HL-60 (cell line): ENCODE measurements around the gene WDFY4.

ENCODE experiments used
- DNase-seq, 2 experiments: peaks; one replicate each; pipeline ENCODE4 v3.0.0-alpha.2; 2010 to 2020; ENCODE audit warnings: low read depth in 1 of 2, low spot score in 1 of 2
- H3K27ac ChIP-seq: fragments of 250-450 bp; sonication (Bioruptor Pico); replicated peaks from 2 replicates; pipeline ENCODE4 v1.5.1; 2020; ENCODE audit warnings: mild to moderate bottlenecking, moderate library complexity
- H3K27me3 ChIP-seq: fragments of 250-450 bp; sonication (Bioruptor Pico); 2 replicates; pipeline ENCODE4 v1.5.1; 2021; ENCODE audit warnings: mild to moderate bottlenecking, moderate library complexity; ENCODE audit not compliant: insufficient read depth, poor library complexity, severe bottlenecking
- H3K4me3 ChIP-seq: replicated peaks from 2 replicates; pipeline ENCODE4 v1.5.1; 2011; ENCODE audit warnings: mild to moderate bottlenecking, control low read depth, low read length; ENCODE audit not compliant: insufficient read depth
- GABPA ChIP-seq: IDR thresholded peaks from 2 replicates; pipeline ENCODE4 v1.6.1; 2012; ENCODE audit warnings: low read depth
- POLR2AphosphoS5 ChIP-seq: IDR thresholded peaks from 2 replicates; pipeline ENCODE4 v1.6.1; 2012; ENCODE audit warnings: low read depth
- SPI1 ChIP-seq: IDR thresholded peaks from 2 replicates; pipeline ENCODE4 v1.6.1; 2012; ENCODE audit warnings: low read depth, mild to moderate bottlenecking, borderline replicate concordance
- TF ChIP-seq, protein P1 (sequence below): IDR thresholded peaks from 2 replicates; pipeline ENCODE4 v1.6.1; 2012; ENCODE audit warnings: low read depth; ENCODE audit not compliant: insufficient replicate concordance
- TF ChIP-seq, protein P2 (sequence below): IDR thresholded peaks from one replicate; pipeline ENCODE4 v1.5.1; 2011; ENCODE audit warnings: low read length, control low read depth, inconsistent platforms; ENCODE audit not compliant: insufficient read depth

The WDFY4 gene

DNA sequence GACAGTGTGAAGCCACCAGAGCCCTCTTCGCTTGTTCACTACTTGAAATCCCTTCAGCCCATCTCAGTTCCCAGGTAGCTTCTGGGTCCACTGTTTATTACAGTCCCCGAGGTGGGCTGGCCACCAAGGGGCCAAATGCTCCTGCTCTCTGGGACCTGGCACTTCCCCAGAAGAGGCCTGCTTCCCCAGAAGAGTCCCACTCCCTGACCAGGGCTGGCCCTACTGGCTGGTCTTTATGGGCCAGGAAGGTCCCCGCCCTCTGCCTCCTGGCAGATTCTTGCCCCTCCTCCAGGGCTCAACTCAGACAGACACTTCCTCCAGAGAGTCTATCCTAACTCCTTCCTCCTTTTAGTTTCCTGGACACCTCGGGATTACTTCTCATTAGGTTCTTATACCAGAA is 325.6 kb downstream of the WDFY4 start:
- DNase-seq: no peak
- TF ChIP-seq SPI1: no peak
- TF ChIP-seq GABPA: no peak
- TF ChIP-seq, protein P1, sequence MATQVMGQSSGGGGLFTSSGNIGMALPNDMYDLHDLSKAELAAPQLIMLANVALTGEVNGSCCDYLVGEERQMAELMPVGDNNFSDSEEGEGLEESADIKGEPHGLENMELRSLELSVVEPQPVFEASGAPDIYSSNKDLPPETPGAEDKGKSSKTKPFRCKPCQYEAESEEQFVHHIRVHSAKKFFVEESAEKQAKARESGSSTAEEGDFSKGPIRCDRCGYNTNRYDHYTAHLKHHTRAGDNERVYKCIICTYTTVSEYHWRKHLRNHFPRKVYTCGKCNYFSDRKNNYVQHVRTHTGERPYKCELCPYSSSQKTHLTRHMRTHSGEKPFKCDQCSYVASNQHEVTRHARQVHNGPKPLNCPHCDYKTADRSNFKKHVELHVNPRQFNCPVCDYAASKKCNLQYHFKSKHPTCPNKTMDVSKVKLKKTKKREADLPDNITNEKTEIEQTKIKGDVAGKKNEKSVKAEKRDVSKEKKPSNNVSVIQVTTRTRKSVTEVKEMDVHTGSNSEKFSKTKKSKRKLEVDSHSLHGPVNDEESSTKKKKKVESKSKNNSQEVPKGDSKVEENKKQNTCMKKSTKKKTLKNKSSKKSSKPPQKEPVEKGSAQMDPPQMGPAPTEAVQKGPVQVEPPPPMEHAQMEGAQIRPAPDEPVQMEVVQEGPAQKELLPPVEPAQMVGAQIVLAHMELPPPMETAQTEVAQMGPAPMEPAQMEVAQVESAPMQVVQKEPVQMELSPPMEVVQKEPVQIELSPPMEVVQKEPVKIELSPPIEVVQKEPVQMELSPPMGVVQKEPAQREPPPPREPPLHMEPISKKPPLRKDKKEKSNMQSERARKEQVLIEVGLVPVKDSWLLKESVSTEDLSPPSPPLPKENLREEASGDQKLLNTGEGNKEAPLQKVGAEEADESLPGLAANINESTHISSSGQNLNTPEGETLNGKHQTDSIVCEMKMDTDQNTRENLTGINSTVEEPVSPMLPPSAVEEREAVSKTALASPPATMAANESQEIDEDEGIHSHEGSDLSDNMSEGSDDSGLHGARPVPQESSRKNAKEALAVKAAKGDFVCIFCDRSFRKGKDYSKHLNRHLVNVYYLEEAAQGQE: no peak
- TF ChIP-seq, protein P2, sequence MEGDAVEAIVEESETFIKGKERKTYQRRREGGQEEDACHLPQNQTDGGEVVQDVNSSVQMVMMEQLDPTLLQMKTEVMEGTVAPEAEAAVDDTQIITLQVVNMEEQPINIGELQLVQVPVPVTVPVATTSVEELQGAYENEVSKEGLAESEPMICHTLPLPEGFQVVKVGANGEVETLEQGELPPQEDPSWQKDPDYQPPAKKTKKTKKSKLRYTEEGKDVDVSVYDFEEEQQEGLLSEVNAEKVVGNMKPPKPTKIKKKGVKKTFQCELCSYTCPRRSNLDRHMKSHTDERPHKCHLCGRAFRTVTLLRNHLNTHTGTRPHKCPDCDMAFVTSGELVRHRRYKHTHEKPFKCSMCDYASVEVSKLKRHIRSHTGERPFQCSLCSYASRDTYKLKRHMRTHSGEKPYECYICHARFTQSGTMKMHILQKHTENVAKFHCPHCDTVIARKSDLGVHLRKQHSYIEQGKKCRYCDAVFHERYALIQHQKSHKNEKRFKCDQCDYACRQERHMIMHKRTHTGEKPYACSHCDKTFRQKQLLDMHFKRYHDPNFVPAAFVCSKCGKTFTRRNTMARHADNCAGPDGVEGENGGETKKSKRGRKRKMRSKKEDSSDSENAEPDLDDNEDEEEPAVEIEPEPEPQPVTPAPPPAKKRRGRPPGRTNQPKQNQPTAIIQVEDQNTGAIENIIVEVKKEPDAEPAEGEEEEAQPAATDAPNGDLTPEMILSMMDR: no peak
- no peak for TF ChIP-seq POLR2AphosphoS5
- no peaks in the 10 kb centered on the region for H3K27me3 ChIP-seq

DNA sequence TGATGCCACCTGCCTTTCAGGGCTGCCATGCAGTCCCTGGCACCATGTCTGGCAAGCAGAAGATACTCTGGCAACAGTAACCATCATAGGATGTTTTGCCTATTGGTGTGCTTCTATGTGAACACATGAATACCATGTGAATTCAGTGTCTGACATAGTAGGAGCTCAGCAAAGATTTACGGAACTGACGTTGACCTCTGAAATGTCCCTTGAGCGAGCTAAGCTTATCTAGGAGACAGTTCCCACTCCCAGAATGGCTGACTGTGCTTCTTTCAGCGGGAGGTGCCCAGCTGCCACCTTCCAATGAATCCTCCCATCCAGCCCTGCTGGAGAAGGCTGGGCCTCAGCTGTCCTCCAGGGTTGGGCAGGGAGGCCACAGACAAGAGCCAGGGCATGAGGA is 326.2 kb downstream of the WDFY4 start:
- TF ChIP-seq, protein P2: no peak
- TF ChIP-seq POLR2AphosphoS5: no peak
- TF ChIP-seq, protein P1: no peak
- H3K4me3 ChIP-seq: no peak overlapping the region
- H3K27me3 ChIP-seq: no peaks in the 10 kb centered on the region
- no peak for DNase-seq
- no peak overlapping the region for H3K27ac ChIP-seq

More for the DNA sequence above, 325.6 kb downstream of the WDFY4 start:
- H3K27ac ChIP-seq: no peak overlapping the region
- H3K4me3 ChIP-seq: no peak overlapping the region

DNA sequence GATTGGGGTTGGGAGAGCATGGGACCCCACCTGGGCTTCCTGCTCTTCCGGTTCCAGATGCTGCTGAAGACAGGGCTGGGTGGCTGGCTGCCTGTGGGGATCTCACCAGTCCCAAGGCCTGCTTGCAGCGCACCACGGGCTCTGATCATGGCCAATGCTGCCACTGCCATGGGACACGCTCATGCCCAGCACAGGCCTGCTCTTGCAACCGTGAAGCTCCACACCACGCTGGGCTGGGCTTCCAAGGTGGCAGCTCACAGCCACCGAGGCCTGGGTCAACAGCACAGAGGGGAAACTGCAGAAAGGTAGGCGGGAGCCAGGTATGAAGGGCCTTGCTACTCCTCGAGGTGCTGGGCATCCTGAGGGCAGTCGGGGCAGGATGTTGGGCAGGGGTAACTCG is 327.1 kb downstream of the WDFY4 start:
- no peak overlapping the region for H3K4me3 ChIP-seq
- no peak overlapping the region for H3K27ac ChIP-seq
- H3K27me3 ChIP-seq: no peaks in the 10 kb centered on the region
- TF ChIP-seq, protein P1: no peak
- TF ChIP-seq GABPA: no peak
- no peak for TF ChIP-seq POLR2AphosphoS5
- TF ChIP-seq SPI1: no peak
- TF ChIP-seq, protein P2: no peak
- no peak for DNase-seq
